Colonic mucosa (tissue), 4 donors: ENCODE measurements around the gene C11orf91. TPM values are rescaled to one million over a fixed set of nuclear protein-coding genes. Genes with fewer than 3 reads are reported as not detected.
"Not testable (repeated sequence)": the region's sequence is repeated elsewhere in the genome, so short reads cannot be mapped to it uniquely, and the experiment has no call there.

Experiments used
- DNase-seq: peaks from one replicate; pipeline ENCODE4 v3.0.0-alpha.2; 2020
- H3K27ac ChIP-seq: fragments of 200-600 bp; one replicate; pipeline ENCODE4 v1.8.0; 2021
- H3K27me3 ChIP-seq: fragments of 200-600 bp; one replicate; pipeline ENCODE4 v1.8.0; 2021
- H3K36me3 ChIP-seq: fragments of 200-600 bp; one replicate; pipeline ENCODE4 v1.8.0; 2021
- H3K4me1 ChIP-seq: fragments of 200-600 bp; one replicate; pipeline ENCODE4 v1.8.0; 2021; ENCODE audit warnings: mild to moderate bottlenecking
- H3K4me3 ChIP-seq: fragments of 200-600 bp; one replicate; pipeline ENCODE4 v1.8.0; 2021
- H3K9ac ChIP-seq, 2 donors: one replicate each; pipeline ENCODE4 v1.7.0; 2013; ENCODE audit warnings: control low read depth in 2 of 2, low read depth in 2 of 2, low read length in 2 of 2
- H3K9me3 ChIP-seq: fragments of 200-600 bp; one replicate; pipeline ENCODE4 v1.8.0; 2021
- CTCF ChIP-seq: fragments of 200-600 bp; IDR thresholded peaks from one replicate; pipeline ENCODE4 v1.8.0; 2022; ENCODE audit warnings: antibody characterized with exemption, mild to moderate bottlenecking
- intact Hi-C: fragments of 100-400 bp; cut with DNase I; formaldehyde crosslinking; loops from one replicate; pipeline ENCODE4 v1.14.1; 2022
- total RNA-seq, 2 donors: library from RNA; stranded (reverse); fragmentation: NEBNext Ultra II Directional in 1 of 2; extraction: Animal tissue kit (Norgen Biotek cat#: 25700) in 1 of 2; gene quantifications; one replicate each; pipeline ENCODE4 v1.2.1, GENCODE V29; 2021
- donor health status: healthy.
- donor health status: DM: no; HTN: no; CAD: no.
- donor health status: DM: no; HTN: no; CAD: no.

C11orf91 gene
- total RNA-seq, 2 donors from 2014 or later = not detected

GRCh38 chr11:33665350-33666106, 35.1 kb downstream of the C11orf91 start:
- H3K27me3 ChIP-seq = no peaks in the 10 kb centered on the region
- no peak for DNase-seq
- H3K27ac ChIP-seq = no peak overlapping the region
- no peak overlapping the region for H3K4me3 ChIP-seq
- no peaks in the 10 kb centered on the region for H3K36me3 ChIP-seq
- H3K9ac ChIP-seq = no peak overlapping the region
- no peak for TF ChIP-seq CTCF
- H3K9me3 ChIP-seq = no peaks in the 10 kb centered on the region
- H3K4me1 ChIP-seq = no peaks in the 10 kb centered on the region
- intact Hi-C loops = no loop called here

- H3K36me3 ChIP-seq = no peaks in the 10 kb centered on the region
- H3K4me1 ChIP-seq = no peaks in the 10 kb centered on the region
- H3K4me3 ChIP-seq = no peak overlapping the region
- intact Hi-C loops = no loop called here
- TF ChIP-seq CTCF = no peak
- no peak overlapping the region for H3K27ac ChIP-seq
- H3K27me3 ChIP-seq = no peaks in the 10 kb centered on the region
- DNase-seq = no peak
- H3K9me3 ChIP-seq = no peaks in the 10 kb centered on the region
- no peak overlapping the region for H3K9ac ChIP-seq
Observed at GRCh38 chr11:33664827-33665226, 35.8 kb downstream of the C11orf91 start.

GRCh38 chr11:33664166-33664565, 36.5 kb downstream of the C11orf91 start:
- DNase-seq = no peak
- Histone ChIP-seq H3K27ac (no peak overlapping the region), H3K9ac (no peak overlapping the region), H3K4me3 (no peak overlapping the region), H3K36me3 (no peaks in the 10 kb centered on the region), H3K27me3 (no peaks in the 10 kb centered on the region), H3K9me3 (no peaks in the 10 kb centered on the region), H3K4me1 (no peaks in the 10 kb centered on the region)
- TF ChIP-seq CTCF = no peak
- intact Hi-C loops = no loop called here

GRCh38 chr11:33663121-33663520, 37.5 kb downstream of the C11orf91 start:
- TF ChIP-seq CTCF = no peak
- no peak overlapping the region for H3K9ac ChIP-seq

GRCh38 chr11:33661526-33661925, 39.1 kb downstream of the C11orf91 start:
- DNase-seq, intact Hi-C loops, H3K27ac ChIP-seq, H3K27me3 ChIP-seq, H3K36me3 ChIP-seq, H3K9ac ChIP-seq, H3K9me3 ChIP-seq, H3K4me1 ChIP-seq, H3K4me3 ChIP-seq: not testable (repeated sequence)

More at GRCh38 chr11:33663121-33663520, 37.5 kb downstream of the C11orf91 start:
- DNase-seq = no peak
- Histone ChIP-seq H3K27ac (no peak overlapping the region), H3K4me3 (no peak overlapping the region), H3K4me1 (no peaks in the 10 kb centered on the region), H3K9me3 (no peaks in the 10 kb centered on the region), H3K36me3 (no peaks in the 10 kb centered on the region), H3K27me3 (no peaks in the 10 kb centered on the region)
- intact Hi-C loops = no loop called here

GRCh38 chr11:33660962-33661361, 39.7 kb downstream of the C11orf91 start:
- no peaks in the 10 kb centered on the region for H3K4me1 ChIP-seq
- H3K9me3 ChIP-seq = no peaks in the 10 kb centered on the region
- TF ChIP-seq CTCF = no peak
- intact Hi-C loops = no loop called here
- H3K36me3 ChIP-seq = no peaks in the 10 kb centered on the region
- no peak overlapping the region for H3K27ac ChIP-seq
- H3K9ac ChIP-seq = no peak overlapping the region
- no peak overlapping the region for H3K4me3 ChIP-seq
- H3K27me3 ChIP-seq = no peaks in the 10 kb centered on the region
- no peak for DNase-seq
